NOMO-1 (cell line): ENCODE results near the gene ABHD16B.

Experiments
- DNase-seq, 2 experiments: peaks; one replicate each; lab custom pipeline; 2025; ENCODE audit not compliant: unreplicated experiment in 2 of 2; lab: John Stamatoyannopoulos, UW

Gene ABHD16B

GRCh38 chr20:63861365-63861934 is at the start of gene ABHD16B:
ABHD16B (plus strand) TSS chr20:63861498; CDS start chr20:63861541, 43 bp downstream.
- DNase-seq: no peak

GRCh38 chr20:63814891-63815614 is 46.2 kb upstream of the ABHD16B start:
- no peak for DNase-seq

- DNase-seq: no peak
Measured at GRCh38 chr20:63815615-63816253, 45.6 kb upstream of the ABHD16B start.

- peak in 1 of 2 experiments; percentile 25 for DNase-seq
Measured at GRCh38 chr20:63819224-63819921, 41.9 kb upstream of the ABHD16B start.

- peak; percentile 51 to 68 for DNase-seq
Measured at GRCh38 chr20:63821811-63822210, 39.5 kb upstream of the ABHD16B start.

- DNase-seq: peak; percentile 38 to 43
Measured at GRCh38 chr20:63822276-63822696, 39.0 kb upstream of the ABHD16B start.

- no peak for DNase-seq
Measured at GRCh38 chr20:63823691-63824311, 37.5 kb upstream of the ABHD16B start.

GRCh38 chr20:63825331-63826118 is 35.8 kb upstream of the ABHD16B start:
- no peak for DNase-seq

- DNase-seq: no peak
Measured at GRCh38 chr20:63826753-63827152, 34.5 kb upstream of the ABHD16B start.

- DNase-seq: no peak
Measured at GRCh38 chr20:63828124-63828523, 33.2 kb upstream of the ABHD16B start.

- no peak for DNase-seq
Measured at GRCh38 chr20:63828545-63828944, 32.8 kb upstream of the ABHD16B start.

- DNase-seq: no peak
Measured at GRCh38 chr20:63828951-63829350, 32.3 kb upstream of the ABHD16B start.

- DNase-seq: peak in 1 of 2 experiments; percentile 36
Measured at GRCh38 chr20:63829603-63829944, 31.7 kb upstream of the ABHD16B start.

GRCh38 chr20:63829945-63830835 is 31.1 kb upstream of the ABHD16B start:
- DNase-seq: peak in 1 of 2 experiments; percentile 36

GRCh38 chr20:63830841-63831588 is 30.3 kb upstream of the ABHD16B start, which contains the start of gene ZBTB46:
ZBTB46 (minus strand) TSS chr20:63831264; CDS start chr20:63790757, 40,507 bp downstream.
- peak in 1 of 2 experiments; percentile 23 for DNase-seq

- DNase-seq: no peak
Measured at GRCh38 chr20:63831646-63831992, 29.7 kb upstream of the ABHD16B start.

- DNase-seq: no peak
Measured at GRCh38 chr20:63831993-63832686, 29.2 kb upstream of the ABHD16B start.
